Activated naive CD4-positive, alpha-beta T cell treated with Interleukin-2 at 50 U/mL for 16 hours (primary cell): ENCODE results near the gene CTDSP2.
"Not testable (repeated sequence)": the region's sequence is repeated elsewhere in the genome, so short reads cannot be mapped to it uniquely, and the experiment has no call there.

ENCODE experiments used
- DNase-seq: peaks from one replicate; pipeline ENCODE4 v3.0.0-alpha.2; 2020

Gene CTDSP2

GRCh38 chr12:57833672-57834071 lies 12.9 kb downstream of the CTDSP2 start:
- no peak for DNase-seq

GRCh38 chr12:57832966-57833365 lies 13.6 kb downstream of the CTDSP2 start:
- no peak for DNase-seq

- no peak for DNase-seq
Measured at GRCh38 chr12:57830393-57830792, 16.1 kb downstream of the CTDSP2 start.

GRCh38 chr12:57829025-57829777 lies 17.3 kb downstream of the CTDSP2 start:
- no peak for DNase-seq

GRCh38 chr12:57826966-57827365 lies 19.6 kb downstream of the CTDSP2 start:
- DNase-seq, result no peak

- DNase-seq, result no peak
Measured at GRCh38 chr12:57826400-57826799, 20.1 kb downstream of the CTDSP2 start.

GRCh38 chr12:57825451-57825850 lies 21.1 kb downstream of the CTDSP2 start:
- DNase-seq, result no peak

GRCh38 chr12:57823908-57824640 lies 22.5 kb downstream of the CTDSP2 start:
- no peak for DNase-seq

- DNase-seq, result no peak
Measured at GRCh38 chr12:57823131-57823907, 23.2 kb downstream of the CTDSP2 start.

GRCh38 chr12:57822392-57823130 lies 24.0 kb downstream of the CTDSP2 start:
- no peak for DNase-seq

GRCh38 chr12:57821474-57822214 lies 24.9 kb downstream of the CTDSP2 start:
- no peak for DNase-seq

GRCh38 chr12:57821015-57821414 lies 25.5 kb downstream of the CTDSP2 start:
- DNase-seq, result not testable (repeated sequence)

GRCh38 chr12:57820119-57820518 lies 26.4 kb downstream of the CTDSP2 start:
- not testable (repeated sequence) for DNase-seq

GRCh38 chr12:57817990-57818331 lies 28.6 kb downstream of the CTDSP2 start:
- DNase-seq, result not testable (repeated sequence)

- no peak for DNase-seq
Measured at GRCh38 chr12:57817261-57817989, 29.1 kb downstream of the CTDSP2 start.

GRCh38 chr12:57816855-57817151 lies 29.7 kb downstream of the CTDSP2 start:
- DNase-seq, result no peak

GRCh38 chr12:57816001-57816854 lies 30.3 kb downstream of the CTDSP2 start:
- no peak for DNase-seq

GRCh38 chr12:57815177-57816000 lies 31.1 kb downstream of the CTDSP2 start:
- DNase-seq, result no peak

- no peak for DNase-seq
Measured at GRCh38 chr12:57813971-57814772, 32.4 kb downstream of the CTDSP2 start.
